ENCODE data around the gene CAMK2B.
"Not testable (repeated sequence)": the region's sequence is repeated elsewhere in the genome, so short reads cannot be mapped to it uniquely, and the experiment has no call there.

The CAMK2B gene

DNA sequence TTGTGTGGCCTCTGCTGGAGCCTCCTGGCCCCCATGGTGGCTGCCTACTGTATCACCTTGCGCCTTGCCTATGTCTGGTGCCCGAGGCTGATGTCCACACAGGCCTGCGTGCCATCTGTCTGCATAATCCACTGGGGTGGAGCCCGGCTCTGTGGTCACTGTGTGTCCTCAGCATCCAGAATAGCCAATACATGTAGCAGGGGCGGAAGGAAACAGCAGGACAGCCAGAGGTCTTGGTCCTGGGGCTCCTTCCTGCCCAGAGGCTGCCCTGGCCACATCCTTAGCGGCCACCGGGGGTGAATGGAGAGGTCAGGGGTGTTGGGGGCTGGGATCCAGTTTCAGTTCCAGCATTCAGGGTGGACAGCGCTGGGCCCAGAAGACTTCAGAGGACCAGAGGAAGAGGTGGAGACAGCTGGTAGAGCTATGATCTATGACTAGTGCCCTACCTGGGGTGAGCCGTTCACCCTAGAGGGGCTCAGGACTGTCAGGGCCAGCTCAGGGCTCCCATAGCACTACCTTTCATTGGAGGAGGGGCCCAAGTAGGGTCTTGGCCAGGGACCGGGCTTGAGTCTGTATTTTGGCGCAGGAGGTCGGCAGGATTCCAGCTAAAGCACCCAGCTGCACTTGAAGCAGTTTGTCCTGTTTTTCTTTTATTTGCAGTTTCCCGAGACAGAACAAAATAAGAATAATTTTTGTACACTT, 108.7 kb downstream of the CAMK2B start:
- DNase-seq (ENCODE audit: low read depth), result no peak

DNA sequence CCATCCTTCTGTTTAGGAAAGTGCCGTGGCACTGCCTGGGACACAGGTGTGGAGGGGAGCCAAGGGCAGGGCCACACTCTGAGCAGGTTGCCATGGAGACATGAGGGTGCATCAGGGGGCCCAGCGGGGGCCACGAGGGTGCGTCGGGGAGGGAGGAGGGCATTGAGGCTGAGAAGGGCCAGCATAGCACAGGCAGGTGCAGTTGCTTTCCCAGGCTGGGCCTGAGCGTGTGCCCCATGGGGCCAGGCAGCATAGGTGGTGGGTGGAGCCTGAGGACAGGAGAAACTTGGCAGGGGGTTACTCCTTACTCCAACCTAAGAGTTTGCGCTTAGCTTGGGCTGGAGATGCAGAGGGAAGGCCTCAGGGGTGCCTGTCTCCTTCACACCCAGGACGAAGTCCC, 109.4 kb downstream of the CAMK2B start:
- DNase-seq (ENCODE audit: low read depth), result no peak

DNA sequence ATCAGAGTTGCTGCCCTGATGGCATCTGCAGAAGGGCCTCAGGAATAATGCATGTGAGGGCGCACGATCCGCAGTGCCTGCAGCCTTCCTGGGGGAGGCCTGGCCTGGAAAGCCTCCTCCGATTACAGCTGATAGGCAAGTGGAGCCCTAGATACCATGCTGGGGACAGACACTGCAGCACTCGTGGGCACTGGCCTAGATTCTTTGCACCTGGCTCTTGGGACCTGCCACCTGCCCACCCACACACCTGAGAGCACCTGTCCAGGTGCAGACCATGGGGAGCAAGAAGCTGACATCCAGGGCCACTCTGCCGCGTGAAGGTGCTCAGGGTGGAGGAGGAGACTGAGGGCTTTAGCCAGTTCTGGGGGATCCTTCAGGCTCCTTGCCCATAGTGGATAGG, 109.9 kb downstream of the CAMK2B start:
- no peak for DNase-seq (ENCODE audit: low read depth)

GRCh38 chr7:44213877-44214388, 111.5 kb downstream of the CAMK2B start:
- no peak for DNase-seq (ENCODE audit: low read depth)

DNA sequence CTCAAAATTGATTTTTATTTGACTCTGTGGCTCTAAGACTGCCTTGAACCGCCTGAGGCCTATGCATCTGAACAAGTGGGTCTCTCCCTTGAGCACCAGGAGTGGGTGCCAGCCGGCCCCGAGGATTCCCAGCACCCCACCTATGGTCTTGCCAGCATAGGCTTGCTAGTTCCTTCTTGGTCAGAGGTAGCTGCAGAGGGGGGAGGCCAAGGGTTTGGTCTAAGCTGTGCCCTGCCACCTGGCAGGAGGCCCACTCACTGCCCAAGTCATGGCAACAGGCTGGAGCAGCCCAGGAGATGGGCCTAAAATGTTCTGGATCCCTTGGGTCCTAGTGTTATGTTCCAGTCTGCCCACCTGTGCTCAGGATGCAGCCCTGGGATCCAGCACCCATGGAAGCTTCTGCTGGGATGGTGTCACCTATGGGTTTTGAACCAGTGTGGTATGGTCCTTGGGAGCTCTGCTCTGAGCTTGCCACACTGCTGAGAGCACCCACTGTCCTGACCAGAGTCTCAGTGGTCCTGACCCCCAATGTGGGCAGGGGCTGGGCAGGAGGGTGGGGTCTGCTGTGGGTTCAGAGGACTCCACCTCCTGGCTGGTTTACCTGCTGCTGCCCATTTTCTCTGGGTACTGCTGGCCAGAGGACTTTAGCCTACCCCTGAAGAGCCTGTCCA, 112.1 kb downstream of the CAMK2B start:
- no peak for DNase-seq (ENCODE audit: low read depth)

- DNase-seq (ENCODE audit: low read depth), result no peak
These were observed 112.7 kb downstream of the CAMK2B start for GRCh38 chr7:44212581-44213184.

DNA sequence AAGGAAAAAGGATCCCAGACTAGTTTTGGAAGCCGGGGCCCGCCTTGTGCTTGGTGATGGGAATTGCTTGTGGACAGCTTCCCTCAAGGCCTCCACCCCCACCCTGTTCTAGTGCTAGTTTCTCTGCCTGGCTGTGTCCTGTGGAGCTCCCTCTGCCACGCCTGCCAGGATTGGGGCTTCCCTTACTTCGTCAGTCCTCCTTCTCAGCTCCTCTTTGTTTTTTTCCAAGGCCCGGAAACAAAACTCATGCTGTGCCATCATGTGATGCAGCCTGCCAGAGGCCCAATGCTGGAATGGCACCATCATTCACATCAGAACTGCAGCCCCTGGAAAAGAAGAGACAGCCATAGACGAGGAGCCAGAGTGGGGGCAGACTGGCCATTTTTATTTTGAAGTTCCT, 113.4 kb downstream of the CAMK2B start:
- DNase-seq (ENCODE audit: low read depth), result no peak

GRCh38 chr7:44211126-44211675, 114.2 kb downstream of the CAMK2B start:
- no peak for DNase-seq (ENCODE audit: low read depth)

DNA sequence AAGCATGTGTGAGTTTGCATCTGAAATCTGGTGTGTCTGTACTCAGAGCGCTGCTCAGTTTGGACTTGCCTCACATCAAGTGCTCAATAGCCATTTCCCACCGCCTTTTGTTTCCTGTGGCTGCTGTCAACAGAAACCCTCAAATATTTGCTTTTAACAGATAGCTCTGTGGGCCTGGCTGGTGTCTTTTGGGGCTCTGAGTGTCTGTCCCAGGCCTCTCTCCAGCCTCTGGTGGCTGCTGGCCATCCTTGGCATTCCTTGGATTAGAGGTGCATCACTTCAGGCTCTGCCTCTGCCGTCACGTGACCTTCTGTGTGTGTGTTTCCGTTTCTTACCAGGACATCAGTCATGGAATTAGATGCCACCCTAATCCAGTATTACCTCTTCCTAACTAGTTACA, 115.3 kb downstream of the CAMK2B start:
- DNase-seq (ENCODE audit: low read depth), result no peak

DNA sequence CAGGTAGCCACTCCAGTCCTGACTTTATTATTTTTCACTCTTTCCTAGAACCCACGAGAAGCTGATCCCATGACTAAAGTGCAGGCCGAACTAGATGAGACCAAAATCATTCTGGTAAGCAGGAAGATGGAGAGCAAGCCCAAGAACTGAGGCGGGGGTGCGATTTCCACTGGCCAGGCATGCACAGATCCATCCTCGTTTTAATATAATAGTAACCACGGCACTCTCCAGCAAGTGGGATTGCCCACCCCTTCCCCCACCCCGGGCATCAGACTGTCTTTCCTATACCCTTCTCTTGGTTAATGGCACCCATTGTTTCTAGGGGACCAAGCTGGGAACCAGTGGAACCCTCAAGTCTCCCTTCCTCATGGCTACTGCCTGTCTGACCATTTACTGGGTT, 117.3 kb downstream of the CAMK2B start:
- DNase-seq (ENCODE audit: low read depth), result no peak

DNA sequence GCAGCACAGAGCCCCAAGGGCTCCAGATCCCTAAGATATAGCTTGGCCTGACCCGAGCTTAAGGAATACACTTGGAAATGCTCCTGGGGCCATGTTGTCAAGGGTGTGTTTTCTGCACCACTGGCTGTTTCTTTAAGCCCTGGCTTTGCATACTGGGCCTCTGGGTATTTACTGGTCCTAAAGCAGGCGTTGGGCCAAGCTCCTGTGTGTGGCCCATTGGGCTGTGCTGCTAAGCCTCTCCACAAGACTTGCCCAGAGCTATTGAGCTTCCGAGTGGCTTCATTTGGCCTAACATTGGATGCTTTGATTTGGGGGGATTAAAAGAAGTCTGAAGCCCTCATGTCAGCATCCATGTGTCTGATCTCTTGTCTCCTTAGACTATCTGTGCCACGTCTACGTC, 119.4 kb downstream of the CAMK2B start:
- DNase-seq (ENCODE audit: low read depth), result no peak

GRCh38 chr7:44201813-44202212, 123.6 kb downstream of the CAMK2B start:
- no peak for DNase-seq (ENCODE audit: low read depth)

GRCh38 chr7:44200699-44201461, 124.5 kb downstream of the CAMK2B start, which contains the start of gene YKT6:
TSS of gene YKT6 (plus strand) at chr7:44200978. CDS start at chr7:44201136, 158 bp downstream.
- DNase-seq (ENCODE audit: low read depth), result peak; percentile 80

GRCh38 chr7:44200163-44200562, 125.2 kb downstream of the CAMK2B start:
- DNase-seq (ENCODE audit: low read depth), result not testable (repeated sequence)

GRCh38 chr7:44197474-44197873, 127.9 kb downstream of the CAMK2B start:
- DNase-seq (ENCODE audit: low read depth), result no peak

DNA sequence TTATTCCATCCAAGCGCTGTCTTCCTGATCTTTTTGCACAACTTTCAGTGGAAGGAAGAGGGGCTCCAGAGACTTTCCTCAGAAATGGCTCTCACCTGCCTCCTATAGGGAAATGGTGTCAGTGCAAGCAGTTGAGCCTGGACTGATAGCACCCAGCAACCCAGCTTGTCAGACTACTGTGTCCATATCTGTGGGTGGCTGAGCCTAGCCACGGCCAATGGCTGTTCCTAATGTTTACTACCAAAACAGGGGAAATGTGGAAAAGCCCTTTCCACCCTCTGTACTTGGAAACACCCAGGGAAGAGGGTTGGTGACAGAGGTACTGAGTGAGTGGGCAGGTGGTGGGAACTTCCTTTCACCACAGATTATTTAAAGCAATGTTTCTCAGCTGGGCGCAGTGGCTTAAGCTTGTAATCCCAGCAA, 128.9 kb downstream of the CAMK2B start:
- peak; percentile 29 for DNase-seq (ENCODE audit: low read depth)

DNA sequence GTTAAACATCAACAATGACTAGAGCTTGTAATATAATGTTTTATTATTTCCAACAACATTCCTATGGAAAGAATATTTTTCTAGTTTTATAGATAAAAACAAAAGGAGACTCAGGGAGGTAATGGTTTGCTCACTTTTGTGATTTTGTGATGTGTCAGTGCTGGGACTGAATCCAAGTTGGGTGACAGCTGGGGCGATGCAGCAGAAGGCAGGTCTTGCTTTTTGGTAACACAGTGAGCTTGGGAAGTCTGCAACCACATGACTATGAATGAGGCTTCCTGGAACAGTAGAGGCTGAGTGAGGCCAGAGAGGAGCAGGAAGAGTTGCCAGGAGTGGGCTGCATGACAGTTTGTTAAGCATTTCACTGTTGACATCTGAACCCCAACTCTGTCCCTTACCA, 129.5 kb downstream of the CAMK2B start:
- DNase-seq (ENCODE audit: low read depth), result no peak

DNA sequence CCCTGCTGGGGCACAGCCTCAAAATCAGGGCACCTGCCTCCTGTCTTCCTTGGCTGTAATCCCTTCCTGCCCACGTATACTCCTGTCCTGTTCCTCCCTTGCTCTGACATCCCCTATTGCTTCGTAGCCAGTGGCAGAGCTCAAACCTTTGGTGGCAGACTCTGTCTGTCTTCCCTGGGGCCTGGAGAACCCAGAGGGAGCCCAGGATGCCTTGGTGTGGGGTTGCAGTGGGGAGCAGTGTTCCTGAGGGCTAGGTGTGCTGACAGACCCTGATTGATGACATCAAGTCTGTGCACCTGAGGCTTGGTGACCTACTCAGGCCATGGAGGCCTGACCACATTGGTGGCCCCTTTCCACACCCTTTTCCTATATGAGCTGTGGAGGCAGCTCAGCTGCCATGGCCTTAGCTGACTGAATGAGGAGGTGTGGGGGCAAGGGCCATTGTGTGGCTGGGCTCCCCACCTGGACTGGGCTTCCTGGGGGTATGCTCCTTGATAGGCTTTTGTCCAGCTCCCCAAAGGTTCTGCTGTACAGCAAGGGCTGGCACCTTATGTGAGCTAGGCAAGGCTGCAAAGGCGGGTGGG, 130.7 kb downstream of the CAMK2B start:
- no peak for DNase-seq (ENCODE audit: low read depth)

GRCh38 chr7:44194069-44194468, 131.3 kb downstream of the CAMK2B start:
- DNase-seq (ENCODE audit: low read depth), result no peak

- no peak for DNase-seq (ENCODE audit: low read depth)
These were observed 132.2 kb downstream of the CAMK2B start for GRCh38 chr7:44193011-44193802.

DNA sequence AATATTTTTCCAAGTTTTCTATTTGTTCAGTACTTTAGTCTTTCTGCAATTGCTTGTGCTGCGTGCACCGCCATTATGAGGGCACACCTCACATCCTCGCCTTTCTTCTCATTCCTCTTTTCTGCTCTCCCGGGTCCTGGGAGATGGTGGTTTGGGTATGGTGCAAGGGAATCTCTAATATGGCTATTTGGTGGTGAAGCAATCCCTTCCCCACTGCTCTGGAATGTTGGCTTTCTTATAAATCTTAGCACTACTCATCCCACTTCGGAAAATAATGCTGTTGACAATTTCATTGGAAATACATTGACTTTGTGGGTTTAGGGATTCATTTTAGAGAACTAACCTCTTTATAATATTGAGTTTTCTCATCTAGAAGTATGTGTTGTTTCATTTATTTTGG, 134.2 kb downstream of the CAMK2B start:
- DNase-seq (ENCODE audit: low read depth), result no peak
